ENCODE results near the gene SETD4.

SETD4 gene

GRCh38 chr21:36027347-36027746 lies 33.0 kb downstream of the SETD4 start:
- TF ChIP-seq, protein P1, sequence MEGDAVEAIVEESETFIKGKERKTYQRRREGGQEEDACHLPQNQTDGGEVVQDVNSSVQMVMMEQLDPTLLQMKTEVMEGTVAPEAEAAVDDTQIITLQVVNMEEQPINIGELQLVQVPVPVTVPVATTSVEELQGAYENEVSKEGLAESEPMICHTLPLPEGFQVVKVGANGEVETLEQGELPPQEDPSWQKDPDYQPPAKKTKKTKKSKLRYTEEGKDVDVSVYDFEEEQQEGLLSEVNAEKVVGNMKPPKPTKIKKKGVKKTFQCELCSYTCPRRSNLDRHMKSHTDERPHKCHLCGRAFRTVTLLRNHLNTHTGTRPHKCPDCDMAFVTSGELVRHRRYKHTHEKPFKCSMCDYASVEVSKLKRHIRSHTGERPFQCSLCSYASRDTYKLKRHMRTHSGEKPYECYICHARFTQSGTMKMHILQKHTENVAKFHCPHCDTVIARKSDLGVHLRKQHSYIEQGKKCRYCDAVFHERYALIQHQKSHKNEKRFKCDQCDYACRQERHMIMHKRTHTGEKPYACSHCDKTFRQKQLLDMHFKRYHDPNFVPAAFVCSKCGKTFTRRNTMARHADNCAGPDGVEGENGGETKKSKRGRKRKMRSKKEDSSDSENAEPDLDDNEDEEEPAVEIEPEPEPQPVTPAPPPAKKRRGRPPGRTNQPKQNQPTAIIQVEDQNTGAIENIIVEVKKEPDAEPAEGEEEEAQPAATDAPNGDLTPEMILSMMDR (IDR thresholded peaks at IDR 0.05; ENCODE audit: insufficient read depth, low read length, poor library complexity, severe bottlenecking) = no peak
- Histone ChIP-seq H3K4me3 (replicated peaks; ENCODE audit: low read depth, low read length) (no peak overlapping the region), H3K27me3 (replicated peaks; ENCODE audit: control insufficient read depth, insufficient read depth, low read length) (no peaks in the 10 kb centered on the region; the same call in 1 of the 2 replicates), H3K36me3 (ENCODE audit: control insufficient read depth, insufficient read depth, low read length) (no peaks in the 10 kb centered on the region)
- DNase-seq (ENCODE audit: extremely low read depth, insufficient read length) = no peak

DNA sequence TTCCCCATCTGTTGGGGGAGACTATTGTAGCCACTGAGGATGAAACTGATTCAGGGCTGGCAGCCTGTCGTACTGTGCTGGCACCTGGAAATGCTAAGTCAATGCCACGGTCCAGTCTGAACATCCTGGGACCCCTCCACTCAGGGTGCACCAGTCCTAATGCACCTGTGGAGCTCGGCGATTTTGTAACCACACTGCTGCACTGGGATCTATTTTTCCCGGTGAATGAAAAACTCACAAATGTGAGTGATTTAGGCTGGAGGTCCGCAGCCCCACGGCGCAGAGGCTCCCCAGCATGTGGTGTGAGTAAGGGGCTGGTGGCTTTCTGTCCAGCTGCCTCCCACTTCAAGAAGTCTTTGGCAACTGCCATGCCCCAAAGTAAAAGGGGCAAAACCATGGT lies 35.5 kb downstream of the SETD4 start:
- Histone ChIP-seq H3K4me3 (replicated peaks; ENCODE audit: low read depth, low read length) (no peak overlapping the region), H3K27me3 (replicated peaks; ENCODE audit: control insufficient read depth, insufficient read depth, low read length) (no peaks in the 10 kb centered on the region; the same call in 1 of the 2 replicates), H3K36me3 (ENCODE audit: control insufficient read depth, insufficient read depth, low read length) (no peaks in the 10 kb centered on the region)
- no peak for DNase-seq (ENCODE audit: extremely low read depth, insufficient read length)
- TF ChIP-seq, protein P1 (IDR thresholded peaks at IDR 0.05; ENCODE audit: insufficient read depth, low read length, poor library complexity, severe bottlenecking) = no peak

DNA sequence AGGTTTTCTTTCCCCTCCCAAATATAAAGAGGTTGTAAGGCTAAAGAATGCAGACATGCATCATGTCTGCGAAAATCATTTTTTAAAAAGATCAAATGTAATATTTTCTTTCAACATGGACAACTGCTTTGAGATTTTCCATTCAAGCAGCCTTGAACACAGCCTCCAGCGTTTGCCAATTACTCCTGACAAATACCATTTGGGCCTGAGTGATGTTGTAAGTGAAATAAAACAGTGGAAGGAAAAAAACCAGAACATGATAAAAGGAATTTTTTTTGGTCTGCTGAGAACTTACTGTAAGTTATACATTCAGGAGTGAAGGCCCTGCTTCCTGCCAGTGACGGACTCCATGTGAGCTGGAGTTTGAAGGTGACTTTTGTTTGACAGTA lies 37.2 kb downstream of the SETD4 start:
- Histone ChIP-seq H3K4me3 (replicated peaks; ENCODE audit: low read depth, low read length) (no peak overlapping the region), H3K36me3 (ENCODE audit: control insufficient read depth, insufficient read depth, low read length) (no peaks in the 10 kb centered on the region), H3K27me3 (replicated peaks; ENCODE audit: control insufficient read depth, insufficient read depth, low read length) (no peaks in the 10 kb centered on the region; the same call in 1 of the 2 replicates)
- DNase-seq (ENCODE audit: extremely low read depth, insufficient read length) = no peak
- TF ChIP-seq, protein P1 (IDR thresholded peaks at IDR 0.05; ENCODE audit: insufficient read depth, low read length, poor library complexity, severe bottlenecking) = no peak

GRCh38 chr21:36022427-36023091 lies 37.8 kb downstream of the SETD4 start:
- TF ChIP-seq, protein P1 (IDR thresholded peaks at IDR 0.05; ENCODE audit: insufficient read depth, low read length, poor library complexity, severe bottlenecking) = no peak
- DNase-seq (ENCODE audit: extremely low read depth, insufficient read length) = no peak
- H3K36me3 ChIP-seq (ENCODE audit: control insufficient read depth, insufficient read depth, low read length) = no peaks in the 10 kb centered on the region
- no peaks in the 10 kb centered on the region; the same call in 1 of the 2 replicates for H3K27me3 ChIP-seq (replicated peaks; ENCODE audit: control insufficient read depth, insufficient read depth, low read length)
- no peak overlapping the region for H3K4me3 ChIP-seq (replicated peaks; ENCODE audit: low read depth, low read length)

DNA sequence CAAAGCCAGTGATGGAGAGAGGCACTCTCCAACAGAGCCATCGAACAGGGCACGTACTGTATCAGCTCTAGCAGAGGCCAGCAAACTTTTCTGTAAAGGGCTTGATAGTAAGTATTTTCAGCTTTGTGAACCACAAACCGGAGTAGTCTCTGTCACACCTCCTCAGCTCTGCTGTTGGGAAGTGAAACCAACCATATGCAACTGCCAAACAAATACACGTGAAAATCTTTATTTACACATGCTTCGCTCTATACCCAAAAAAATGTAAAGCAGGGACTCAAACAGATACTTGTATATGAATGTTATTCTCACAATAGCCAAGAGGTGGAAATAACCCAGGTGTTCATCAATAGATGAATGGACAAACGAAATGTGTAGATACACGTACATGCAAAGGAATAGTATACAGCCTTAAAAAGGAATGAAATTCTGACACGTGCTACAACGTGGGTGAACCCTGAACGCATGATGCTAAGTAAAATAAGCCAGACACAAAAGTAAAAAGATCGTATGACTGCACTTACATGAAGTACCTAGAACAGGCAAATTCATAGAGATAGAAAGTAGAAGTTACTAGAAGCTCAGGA lies 39.0 kb downstream of the SETD4 start:
- Histone ChIP-seq H3K27me3 (replicated peaks; ENCODE audit: control insufficient read depth, insufficient read depth, low read length) (no peaks in the 10 kb centered on the region; the same call in 1 of the 2 replicates), H3K4me3 (replicated peaks; ENCODE audit: low read depth, low read length) (no peak overlapping the region), H3K36me3 (ENCODE audit: control insufficient read depth, insufficient read depth, low read length) (no peaks in the 10 kb centered on the region)
- TF ChIP-seq, protein P1 (IDR thresholded peaks at IDR 0.05; ENCODE audit: insufficient read depth, low read length, poor library complexity, severe bottlenecking) = no peak
- DNase-seq (ENCODE audit: extremely low read depth, insufficient read length) = no peak

All from GM06990 (cell line).